ENCODE data around the gene FCGR3A.

The FCGR3A gene

DNA sequence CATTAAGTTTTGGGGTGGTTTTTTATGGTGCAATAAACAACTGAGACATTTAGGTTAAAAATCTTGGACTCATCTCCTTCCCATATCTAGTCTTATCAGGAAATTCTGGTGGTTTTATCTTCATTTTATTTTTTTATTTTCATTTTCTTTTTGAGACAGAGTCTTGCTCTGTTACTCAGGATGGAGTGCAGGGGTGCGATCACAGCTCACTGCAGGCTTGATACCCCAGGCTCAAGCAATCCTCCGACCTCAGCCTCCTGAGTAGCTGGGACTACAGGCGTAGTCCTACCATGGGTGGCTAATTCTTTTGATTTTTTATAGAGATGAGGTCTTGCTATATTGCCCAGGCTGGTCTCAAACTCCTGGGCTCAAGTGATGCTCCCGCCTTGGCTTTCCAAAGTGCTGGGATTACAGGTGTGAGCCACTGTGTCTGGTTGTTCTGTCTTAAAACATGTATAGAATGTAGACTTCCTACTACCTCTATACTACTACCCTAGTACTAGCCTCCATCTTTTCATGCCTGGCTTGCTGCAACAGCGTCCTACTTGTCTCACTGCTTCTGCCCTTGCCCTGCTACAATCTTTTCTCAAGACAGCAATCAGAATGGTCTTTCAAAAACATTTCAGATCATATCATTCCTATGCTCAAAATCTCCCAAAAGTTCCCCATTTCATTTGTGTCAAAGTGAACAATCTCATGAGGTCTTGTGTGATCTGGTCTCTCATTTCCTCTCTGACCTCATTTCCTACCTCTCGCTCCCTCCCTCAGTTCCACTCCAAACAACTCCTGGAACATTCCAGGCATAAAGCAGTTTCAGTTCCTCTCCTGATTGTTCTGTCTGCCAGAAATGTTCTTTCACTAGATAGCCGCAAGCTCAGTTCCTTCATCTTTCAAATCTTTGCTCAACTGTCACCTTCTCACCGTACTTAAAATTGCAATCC, 50.2 kb downstream of the FCGR3A start:
- DNase-seq = no peak

DNA sequence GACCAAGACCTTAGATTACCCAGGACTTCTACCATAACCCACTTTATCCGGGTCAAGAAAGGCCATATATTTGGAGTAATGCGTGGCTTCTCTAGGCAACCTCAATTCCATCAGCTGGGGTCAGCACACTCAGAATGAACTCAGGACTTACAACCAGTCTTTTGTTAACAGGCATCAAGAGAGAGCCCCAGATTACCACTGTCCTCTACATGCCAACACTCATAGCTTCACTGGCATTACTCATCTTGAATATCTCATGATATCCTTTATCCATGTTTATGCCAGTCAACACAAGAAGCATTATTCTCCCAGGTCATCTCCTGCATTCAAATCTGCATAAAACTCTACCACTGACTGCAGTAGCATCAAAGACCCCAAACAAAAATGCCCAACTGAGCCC, 51.0 kb downstream of the FCGR3A start:
- DNase-seq = no peak

DNA sequence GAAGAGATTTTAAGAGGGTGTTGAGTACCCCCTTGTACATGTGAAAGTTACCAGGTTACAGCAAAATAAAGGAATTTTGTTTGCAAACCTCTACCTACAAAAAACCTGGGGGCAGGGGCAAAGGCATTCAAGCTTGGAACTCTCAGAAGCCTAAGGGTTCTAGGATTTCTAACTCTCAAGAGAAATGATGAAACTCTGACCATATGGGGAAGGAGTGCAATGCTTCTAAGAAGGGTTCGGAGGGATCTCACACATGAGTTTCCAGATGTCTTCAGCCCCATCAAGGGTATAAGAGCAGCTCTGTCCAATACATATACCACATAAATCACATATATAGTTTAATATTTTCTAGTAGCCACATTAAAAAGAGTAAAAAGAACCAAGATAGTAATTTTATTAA, 51.7 kb downstream of the FCGR3A start:
- DNase-seq = no peak

DNA sequence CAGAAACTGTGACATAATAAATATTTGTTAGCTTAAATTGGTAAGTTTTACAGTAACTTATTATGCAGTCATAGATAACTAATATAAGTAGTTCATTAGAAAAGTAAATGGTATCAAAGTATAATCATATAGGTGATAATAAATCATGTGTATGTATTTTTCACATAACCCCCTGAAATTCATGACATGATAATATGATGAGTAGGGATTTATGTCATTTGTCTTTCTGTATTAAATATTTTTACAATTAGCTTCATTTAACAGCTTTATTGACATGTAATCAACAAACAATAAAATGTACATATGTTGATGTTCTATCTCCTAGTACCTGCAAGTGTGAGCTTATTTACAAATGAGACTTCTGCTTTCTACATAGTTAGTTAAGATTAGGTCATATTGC, 54.1 kb downstream of the FCGR3A start:
- no peak for DNase-seq

DNA sequence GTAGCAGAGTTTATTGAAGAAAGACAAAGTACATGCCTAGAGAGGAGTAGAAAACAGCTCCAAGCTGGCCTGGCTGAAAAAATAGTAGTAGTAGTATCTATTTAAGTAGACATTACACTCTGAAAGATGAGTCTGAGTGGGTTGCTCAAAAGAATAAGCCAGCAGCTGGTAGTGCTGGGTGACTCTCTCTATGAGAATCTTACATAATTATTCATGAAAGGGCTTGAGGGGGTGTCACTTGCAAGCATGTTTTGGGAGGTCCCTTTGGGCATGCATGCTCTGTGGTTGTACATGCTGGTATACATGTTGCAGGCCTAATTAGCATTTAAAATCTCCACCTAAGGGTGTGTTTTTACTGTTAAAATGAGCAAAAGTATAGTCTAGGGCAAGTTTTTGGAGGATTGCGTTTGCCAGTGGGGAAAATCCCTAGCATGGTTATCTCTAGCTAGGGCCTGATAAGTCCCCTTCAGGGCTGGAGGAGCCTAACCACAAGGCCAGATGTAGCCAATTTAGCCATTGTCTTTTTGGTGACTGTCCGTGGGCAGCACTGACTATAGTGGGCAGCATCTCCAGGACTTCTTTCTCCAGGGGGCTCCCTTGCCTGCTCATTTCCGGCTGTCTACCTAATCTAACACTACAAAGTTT, 55.4 kb downstream of the FCGR3A start:
- no peak for DNase-seq

DNA sequence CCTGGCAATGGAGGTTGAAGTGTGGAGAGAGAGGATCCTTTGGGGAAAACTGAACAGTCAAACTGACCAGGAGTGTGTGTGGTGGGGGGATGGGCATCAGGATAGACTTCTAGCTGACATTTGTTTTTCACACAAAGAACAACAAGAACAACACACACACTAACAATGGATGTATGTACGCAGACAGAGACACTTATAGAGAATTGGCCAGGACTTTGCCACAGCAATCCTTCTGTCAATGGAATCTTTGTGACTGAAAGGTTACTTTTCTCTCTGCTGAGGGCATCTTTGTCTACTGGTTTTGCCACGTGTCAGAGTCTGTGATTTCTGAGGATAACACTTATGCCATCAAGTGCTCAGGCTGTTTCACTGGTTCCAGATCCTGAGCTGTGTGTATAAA, 56.8 kb downstream of the FCGR3A start:
- no peak for DNase-seq
